HG03095 (cell line): ENCODE data around the gene FOXE3.
"Not testable (repeated sequence)": the region's sequence is repeated elsewhere in the genome, so short reads cannot be mapped to it uniquely, and the experiment has no call there.

Source experiments
- ATAC-seq: cut with Tn5 transposase; IDR thresholded peaks from one replicate; pipeline ENCODE4 v1.9.1; 2021; ENCODE audit warnings: moderate library complexity; ENCODE audit not compliant: unreplicated experiment

FOXE3 gene

DNA sequence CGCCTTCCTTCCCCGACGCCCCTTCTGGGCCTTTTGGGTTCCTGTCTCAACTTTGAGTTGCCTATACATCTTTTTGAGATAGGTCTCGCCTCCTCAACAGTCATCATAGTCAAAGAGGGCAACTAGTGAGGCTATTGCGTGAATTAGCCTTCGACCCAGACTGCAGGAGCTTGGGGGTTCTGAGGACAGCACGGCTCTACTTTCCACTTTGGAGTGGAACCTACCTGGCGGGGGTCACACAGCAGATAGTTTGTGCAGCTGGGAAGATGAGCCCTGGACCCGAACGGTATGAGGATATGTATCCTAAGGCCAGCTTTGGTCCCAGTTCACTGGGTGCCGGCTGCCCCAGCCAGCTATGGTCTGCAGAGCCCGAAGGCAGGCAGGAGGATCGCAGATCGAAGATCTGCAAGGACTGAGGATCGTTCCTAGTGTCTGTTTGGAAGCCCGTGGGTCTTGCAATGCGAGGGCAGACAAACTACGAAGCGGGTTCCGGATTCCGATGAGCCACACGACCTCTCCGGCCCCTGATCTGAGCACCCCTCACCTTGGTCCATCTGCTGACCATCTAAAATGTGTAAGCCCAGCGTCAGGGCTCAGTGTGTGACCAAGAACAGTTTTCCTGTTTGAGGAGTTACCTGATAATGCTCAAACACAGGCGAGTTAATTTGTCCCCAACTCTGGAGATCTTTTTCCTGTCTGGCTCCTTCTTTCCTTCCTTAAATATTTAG is 29.9 kb downstream of the FOXE3 start:
- ATAC-seq: no peak

DNA sequence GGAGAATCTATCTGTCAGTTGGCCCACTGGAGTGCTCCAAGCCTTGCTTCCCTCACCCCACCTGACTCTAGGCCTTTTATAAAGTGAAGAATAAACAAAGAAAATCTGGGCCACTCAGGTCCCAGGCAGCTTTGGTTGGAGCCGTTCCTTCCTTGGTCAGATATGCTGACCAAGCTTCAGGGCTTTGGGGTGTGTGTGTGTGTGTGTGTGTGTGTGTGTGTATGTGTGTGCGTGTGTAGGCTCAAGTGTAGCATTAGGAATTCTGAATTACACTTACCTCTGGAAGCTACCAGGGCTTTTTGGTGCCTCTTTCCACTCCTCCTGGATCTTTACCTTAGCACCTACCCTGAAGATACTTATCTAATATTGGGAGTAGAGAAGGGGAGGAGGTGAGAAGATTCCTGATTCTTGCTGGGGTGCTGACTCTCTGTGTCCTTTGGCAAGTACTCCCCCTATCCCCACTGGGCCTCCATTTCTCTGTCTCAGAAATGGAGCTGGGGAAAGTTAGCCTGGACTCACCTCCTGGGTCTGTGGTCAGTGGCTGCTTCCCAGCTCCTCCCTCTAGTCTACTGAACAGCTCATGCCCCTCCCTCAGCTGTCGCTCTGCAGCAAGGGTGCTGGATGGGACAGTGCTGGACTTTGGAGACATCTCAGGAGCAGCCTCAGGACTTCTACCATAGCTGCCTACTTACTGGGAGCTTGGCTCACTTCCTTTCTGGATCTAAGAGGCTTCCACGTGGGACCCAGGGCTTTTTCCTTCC is 32.6 kb downstream of the FOXE3 start:
- no peak for ATAC-seq

DNA sequence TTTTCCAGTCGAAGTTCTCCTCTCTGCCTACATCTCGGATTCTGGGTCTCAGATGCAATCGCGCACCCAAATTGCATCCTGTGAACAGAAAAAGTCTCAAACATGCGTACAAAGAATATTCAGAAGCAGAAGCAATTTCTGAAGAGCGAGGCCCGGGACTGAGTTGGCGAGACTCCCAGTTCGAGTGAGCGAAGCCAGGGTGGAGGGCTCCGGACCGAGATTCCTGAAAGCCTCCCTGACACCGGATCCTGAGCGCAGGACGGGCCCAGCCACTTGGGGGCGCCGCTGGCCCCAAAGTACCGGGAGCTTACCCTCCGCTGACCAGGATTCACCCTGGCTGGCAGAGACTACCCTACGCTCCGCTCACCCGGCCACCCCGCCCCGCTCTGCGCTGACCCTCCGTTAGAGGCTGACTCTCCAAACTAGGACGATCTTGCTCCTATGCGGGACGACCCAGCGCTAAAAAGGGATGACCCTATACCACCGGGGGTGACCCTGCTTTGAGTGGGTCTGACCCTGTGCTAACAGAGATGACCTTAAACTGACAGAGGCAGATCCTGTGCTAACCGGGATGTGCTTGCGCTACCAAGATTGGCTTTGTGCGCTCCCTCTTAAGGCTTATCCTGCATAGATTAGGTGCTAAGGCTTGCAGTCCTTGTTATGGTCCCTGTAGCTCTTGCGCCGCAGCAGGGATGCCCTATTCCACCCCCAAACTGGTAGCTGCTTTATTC is 33.9 kb downstream of the FOXE3 start:
- ATAC-seq: no peak

GRCh38 chr1:47450606-47451005 is 34.5 kb downstream of the FOXE3 start:
- no peak for ATAC-seq

DNA sequence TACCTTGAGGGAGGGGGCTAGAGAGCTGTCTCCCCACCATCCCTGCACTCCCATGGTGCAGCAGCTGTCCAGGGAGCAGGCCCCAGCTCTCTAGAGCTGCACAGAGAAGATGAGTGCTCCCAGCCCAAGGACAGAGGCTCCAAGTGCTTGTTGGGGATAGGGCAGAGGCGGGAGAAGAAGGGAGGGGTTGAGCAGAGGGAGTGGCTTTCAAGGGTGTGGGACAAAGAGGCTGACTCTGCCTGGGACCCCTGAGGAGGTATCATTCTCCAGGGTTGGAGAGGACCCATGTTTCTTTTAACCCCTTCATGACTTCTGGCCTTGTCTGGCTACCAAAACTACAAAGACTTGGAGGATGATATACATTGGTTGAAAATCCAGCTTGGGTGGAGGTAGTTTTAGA is 36.3 kb downstream of the FOXE3 start:
- no peak for ATAC-seq

DNA sequence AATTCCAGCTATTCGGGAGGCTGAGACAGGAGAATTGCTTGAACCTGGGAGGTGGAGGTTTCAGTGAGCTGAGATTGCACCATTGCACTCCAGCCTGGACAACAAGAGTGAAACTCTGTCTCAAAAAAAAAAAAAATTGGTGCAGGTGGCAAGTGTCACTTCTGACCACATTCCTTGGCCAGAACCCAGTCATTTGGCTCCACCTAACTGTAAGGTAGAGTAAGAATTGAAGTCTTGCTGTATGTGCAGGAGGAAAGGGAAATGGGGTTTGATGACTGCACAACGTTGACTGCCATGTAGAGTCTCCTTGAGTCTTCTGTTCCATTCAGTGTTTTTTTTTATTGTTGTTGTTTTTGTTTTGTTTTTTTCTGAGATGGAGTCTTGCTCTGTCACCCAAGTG is 37.8 kb downstream of the FOXE3 start:
- not testable (repeated sequence) for ATAC-seq

DNA sequence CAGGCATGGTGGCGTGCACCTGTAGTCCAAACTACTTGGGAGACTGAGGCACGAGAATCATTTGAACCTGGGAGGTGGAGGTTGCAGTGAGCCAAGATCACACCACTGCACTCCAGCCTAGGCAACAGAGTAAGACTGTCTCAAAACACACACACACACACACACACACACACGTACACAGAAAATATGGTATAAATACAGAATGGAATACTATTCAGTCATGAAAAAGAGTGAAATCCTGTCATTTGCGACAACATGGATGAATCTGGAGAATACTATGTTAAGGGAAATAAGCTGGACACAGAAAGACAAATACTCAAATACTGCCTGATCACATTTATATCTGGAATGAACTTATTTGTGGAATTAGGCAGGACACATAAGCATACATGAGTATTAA is 40.2 kb downstream of the FOXE3 start:
- no peak for ATAC-seq

GRCh38 chr1:47457547-47457946 is 41.5 kb downstream of the FOXE3 start:
- not testable (repeated sequence) for ATAC-seq

- ATAC-seq: no peak
Observed at GRCh38 chr1:47459253-47459788, 43.2 kb downstream of the FOXE3 start.

GRCh38 chr1:47460040-47460439 is 44.0 kb downstream of the FOXE3 start:
- ATAC-seq: no peak

GRCh38 chr1:47460456-47460855 is 44.4 kb downstream of the FOXE3 start:
- ATAC-seq: no peak

- ATAC-seq: no peak
Observed at GRCh38 chr1:47465605-47466004, 49.5 kb downstream of the FOXE3 start.
